Type B pancreatic cell (in vitro differentiated cells): ENCODE data around the gene HEPHL1. TPM values are rescaled to one million over a fixed set of nuclear protein-coding genes. Genes with fewer than 3 reads are reported as not detected.

Source experiments
- DNase-seq: peaks from one replicate; pipeline ENCODE4 v3.0.0; 2021; ENCODE audit warnings: mixed read lengths; ENCODE audit not compliant: unreplicated experiment; ENCODE audit errors: extremely low spot score
- H3K27ac Mint-ChIP-seq: 2 replicates; pipeline ENCODE4 v1.8.0; 2021; ENCODE audit warnings: mild to moderate bottlenecking, mixed read lengths
- H3K27me3 Mint-ChIP-seq: 2 replicates; pipeline ENCODE4 v1.8.0; 2021; ENCODE audit warnings: mixed read lengths
- H3K36me3 Mint-ChIP-seq: 2 replicates; pipeline ENCODE4 v1.8.0; 2021; ENCODE audit warnings: mixed read lengths
- H3K4me1 Mint-ChIP-seq: one replicate; pipeline ENCODE4 v1.8.0; 2021; ENCODE audit warnings: mixed read lengths; ENCODE audit not compliant: unreplicated experiment
- H3K4me3 Mint-ChIP-seq: 2 replicates; pipeline ENCODE4 v1.8.0; 2021; ENCODE audit warnings: mild to moderate bottlenecking, mixed read lengths
- H3K9me3 Mint-ChIP-seq: 2 replicates; pipeline ENCODE4 v1.8.0; 2021; ENCODE audit warnings: mixed read lengths
- CTCF ChIP-seq: fragments of 200-600 bp; sonication (generic); conservative IDR thresholded peaks from 2 replicates; pipeline ENCODE4 v1.5.0; 2021; ENCODE audit warnings: antibody characterized with exemption, mild to moderate bottlenecking
- total RNA-seq: library from RNA; stranded (reverse); gene quantifications from 2 replicates; pipeline ENCODE4 v1.2.1, GENCODE V29; 2021; ENCODE audit warnings: low replicate concordance

Gene HEPHL1
- total RNA-seq, 1 donor from 2014 or later, result not detected

GRCh38 chr11:94142308-94143281 lies 121.4 kb downstream of the HEPHL1 start:
- DNase-seq, result no peak
- H3K4me1 Mint-ChIP-seq, result peaks cover 50% of the 10 kb centered on the region
- no peaks in the 10 kb centered on the region for H3K9me3 Mint-ChIP-seq
- H3K4me3 Mint-ChIP-seq, result peak overlapping the region; percentile 3
- TF ChIP-seq CTCF, result no peak
- peak overlapping the region; percentile 68 for H3K27ac Mint-ChIP-seq
- H3K27me3 Mint-ChIP-seq, result no peaks in the 10 kb centered on the region
- H3K36me3 Mint-ChIP-seq, result no peaks in the 10 kb centered on the region

DNA sequence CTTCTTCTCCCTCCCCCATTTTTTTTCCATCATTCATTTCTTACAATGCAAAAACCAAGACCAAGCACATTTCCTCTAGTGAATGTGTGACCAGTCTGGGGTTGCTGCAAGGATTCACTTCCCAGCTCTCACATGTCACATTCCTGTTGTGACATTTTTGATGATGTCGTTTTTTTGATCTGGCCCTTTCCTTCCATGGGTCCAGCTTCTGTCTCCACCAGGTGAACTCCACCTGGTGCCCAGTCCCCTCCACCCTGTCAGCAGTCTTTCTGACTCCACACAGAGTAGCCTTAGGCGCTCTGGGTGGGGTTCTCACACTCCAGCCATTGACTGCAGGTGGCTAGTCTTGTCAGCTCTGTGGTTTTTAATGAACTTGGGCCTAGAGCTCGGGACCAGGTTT lies 123.1 kb downstream of the HEPHL1 start:
- Mint-ChIP-seq H3K27ac (no peak overlapping the region), H3K27me3 (no peaks in the 10 kb centered on the region), H3K9me3 (no peaks in the 10 kb centered on the region), H3K4me3 (no peak overlapping the region), H3K4me1 (peaks cover 64% of the 10 kb centered on the region), H3K36me3 (no peaks in the 10 kb centered on the region)
- no peak for TF ChIP-seq CTCF
- DNase-seq, result no peak

DNA sequence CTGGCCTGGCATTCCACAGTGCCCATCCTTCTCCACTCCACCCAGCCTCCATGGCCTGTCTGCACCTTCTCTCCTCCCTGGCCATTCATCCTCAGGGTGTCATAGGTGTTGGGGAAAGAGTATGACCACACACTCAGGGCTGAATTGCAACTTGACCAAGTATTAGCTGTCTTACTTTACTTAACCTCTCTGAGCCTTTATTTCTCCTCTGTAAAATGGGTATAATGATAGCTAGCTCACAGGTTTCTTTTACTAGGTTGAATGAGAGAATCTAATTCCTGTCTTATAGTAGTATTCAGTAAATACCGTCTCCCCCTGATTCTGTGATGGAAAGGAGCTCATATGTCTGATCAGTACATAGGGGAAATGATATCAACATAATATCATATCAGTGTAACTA lies 123.5 kb downstream of the HEPHL1 start:
- Mint-ChIP-seq H3K27me3 (no peaks in the 10 kb centered on the region), H3K27ac (no peak overlapping the region), H3K36me3 (peaks cover under 1% of the 10 kb centered on the region), H3K9me3 (no peaks in the 10 kb centered on the region), H3K4me3 (no peak overlapping the region), H3K4me1 (peaks cover 66% of the 10 kb centered on the region)
- TF ChIP-seq CTCF, result no peak
- DNase-seq, result no peak

GRCh38 chr11:94145431-94145830 lies 124.3 kb downstream of the HEPHL1 start:
- Mint-ChIP-seq H3K27ac (no peak overlapping the region), H3K4me1 (peaks cover 63% of the 10 kb centered on the region), H3K36me3 (peaks cover 5% of the 10 kb centered on the region), H3K27me3 (no peaks in the 10 kb centered on the region), H3K4me3 (no peak overlapping the region), H3K9me3 (no peaks in the 10 kb centered on the region)
- TF ChIP-seq CTCF, result no peak
- no peak for DNase-seq

DNA sequence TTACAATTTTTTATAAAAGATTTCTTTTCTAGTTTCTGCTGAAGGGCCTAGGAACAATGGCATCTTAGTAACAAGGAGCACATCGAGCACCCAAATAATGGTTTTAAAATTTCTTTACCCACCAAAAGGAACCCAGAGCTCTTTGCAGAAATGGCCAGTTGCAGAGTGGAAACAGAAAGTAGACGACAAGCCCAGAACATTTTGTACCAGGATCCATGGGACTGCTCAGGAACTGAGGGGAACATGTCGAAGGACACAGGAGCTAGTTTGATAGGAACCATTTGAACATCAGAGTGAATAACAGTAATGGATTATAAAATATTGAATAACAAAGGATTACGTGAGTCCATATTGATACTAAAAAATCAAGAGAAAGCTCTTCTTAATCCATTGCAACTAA lies 124.8 kb downstream of the HEPHL1 start:
- H3K4me1 Mint-ChIP-seq, result peaks cover 64% of the 10 kb centered on the region
- TF ChIP-seq CTCF, result no peak
- H3K36me3 Mint-ChIP-seq, result peaks cover 5% of the 10 kb centered on the region
- H3K27ac Mint-ChIP-seq, result no peak overlapping the region
- H3K27me3 Mint-ChIP-seq, result no peaks in the 10 kb centered on the region
- no peaks in the 10 kb centered on the region for H3K9me3 Mint-ChIP-seq
- DNase-seq, result no peak
- H3K4me3 Mint-ChIP-seq, result no peak overlapping the region
